ENCODE measurements around the gene ARHGEF26.

ARHGEF26 gene

DNA sequence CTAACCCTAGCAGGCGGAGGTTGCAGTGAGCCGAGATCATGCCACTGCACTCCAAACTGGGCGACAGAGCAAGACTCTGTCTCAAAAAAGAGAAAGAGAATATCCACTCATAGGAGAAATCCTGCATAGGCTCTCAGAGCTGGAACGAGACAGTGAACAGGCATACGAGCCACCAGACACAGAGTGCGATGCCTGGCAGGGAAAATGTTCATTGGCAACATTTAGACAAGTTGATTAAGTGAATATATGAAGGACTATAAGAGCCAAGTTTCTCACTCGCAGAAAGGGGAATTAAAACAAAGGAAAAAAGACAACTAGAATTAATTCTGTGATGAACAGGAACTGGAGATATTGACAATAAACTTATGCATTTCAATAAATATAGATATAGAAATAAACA lies 27.1 kb upstream of the ARHGEF26 start:
- no peak overlapping the region for H3K4me3 ChIP-seq (ENCODE audit: insufficient read depth, low read depth, low read length)
- H3K27me3 ChIP-seq (ENCODE audit: control insufficient read depth, insufficient read depth, low read length, poor library complexity, severe bottlenecking) = no peaks in the 10 kb centered on the region
- no peaks in the 10 kb centered on the region for H3K9me3 ChIP-seq (ENCODE audit: control insufficient read depth, low read length)
- H3K27ac ChIP-seq (ENCODE audit: insufficient read depth, low read depth, low read length, poor library complexity, severe bottlenecking) = no peak overlapping the region
- no peaks in the 10 kb centered on the region for H3K4me1 ChIP-seq (ENCODE audit: control insufficient read depth, insufficient read depth, low read length)
- WGBS, 2 experiments = 91 to 94% methylated on average over 7 of the region's 7 CpGs
- H3K36me3 ChIP-seq (ENCODE audit: control insufficient read depth, insufficient read depth, low read length) = no peaks in the 10 kb centered on the region

DNA sequence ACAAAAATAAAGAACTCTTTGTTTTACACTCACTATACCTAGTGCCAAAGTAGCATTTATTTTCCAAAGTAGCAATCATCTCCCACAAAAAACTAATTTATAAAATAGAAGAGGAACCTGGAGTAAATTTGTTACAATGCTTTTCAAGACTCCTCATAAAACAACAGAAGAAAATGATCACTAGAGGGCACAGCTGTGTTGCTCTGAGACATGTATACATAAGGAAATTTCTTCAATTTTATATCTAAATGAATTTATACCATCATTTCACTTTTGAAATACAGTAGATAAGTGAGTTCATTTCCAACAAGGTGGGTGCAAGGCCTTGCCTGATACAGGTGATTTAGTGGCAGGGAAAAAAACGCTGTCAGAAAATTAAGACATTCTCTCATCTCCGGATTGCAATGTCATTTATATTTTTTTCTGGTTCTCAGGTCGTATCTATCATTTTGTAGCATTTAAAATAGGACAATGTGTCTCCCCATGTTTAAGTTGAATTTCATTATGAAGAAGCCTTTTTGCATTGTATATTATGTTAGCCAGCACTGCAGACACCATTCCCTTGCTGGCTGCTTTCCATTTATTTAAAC lies 25.3 kb upstream of the ARHGEF26 start:
- Histone ChIP-seq H3K27ac (ENCODE audit: insufficient read depth, low read depth, low read length, poor library complexity, severe bottlenecking) (no peak overlapping the region), H3K9me3 (ENCODE audit: control insufficient read depth, low read length) (no peaks in the 10 kb centered on the region), H3K36me3 (ENCODE audit: control insufficient read depth, insufficient read depth, low read length) (no peaks in the 10 kb centered on the region), H3K4me3 (ENCODE audit: insufficient read depth, low read depth, low read length) (no peak overlapping the region), H3K27me3 (ENCODE audit: control insufficient read depth, insufficient read depth, low read length, poor library complexity, severe bottlenecking) (no peaks in the 10 kb centered on the region), H3K4me1 (ENCODE audit: control insufficient read depth, insufficient read depth, low read length) (no peaks in the 10 kb centered on the region)
- WGBS, 2 experiments = 94 to 96% methylated on average over 2 to 3 of the region's 3 CpGs

DNA sequence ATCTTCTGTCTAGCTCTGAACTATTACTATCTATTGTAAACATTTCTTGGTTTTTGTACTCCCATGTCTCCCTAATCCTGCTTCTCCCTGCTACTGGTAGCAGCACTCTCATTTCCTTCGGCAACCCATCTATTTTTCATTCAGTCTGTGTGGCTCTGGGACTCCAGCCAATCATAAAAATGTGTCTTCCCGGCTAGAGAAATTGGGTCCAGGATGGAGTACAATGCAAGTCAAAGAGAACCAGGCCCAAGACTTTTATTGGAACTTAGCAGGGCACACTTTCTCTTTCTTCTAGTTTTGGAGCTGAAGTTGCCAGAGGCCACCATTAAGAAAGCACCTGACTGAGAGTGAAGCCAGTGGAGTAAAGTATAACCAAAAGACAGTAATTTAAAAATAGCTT lies 22.8 kb upstream of the ARHGEF26 start:
- no peak overlapping the region for H3K27ac ChIP-seq (ENCODE audit: insufficient read depth, low read depth, low read length, poor library complexity, severe bottlenecking)
- no peaks in the 10 kb centered on the region for H3K27me3 ChIP-seq (ENCODE audit: control insufficient read depth, insufficient read depth, low read length, poor library complexity, severe bottlenecking)
- H3K9me3 ChIP-seq (ENCODE audit: control insufficient read depth, low read length) = no peaks in the 10 kb centered on the region
- H3K36me3 ChIP-seq (ENCODE audit: control insufficient read depth, insufficient read depth, low read length) = no peaks in the 10 kb centered on the region
- WGBS, 2 experiments = 91 to 98% methylated on average over 2 of the region's 2 CpGs
- no peak overlapping the region for H3K4me3 ChIP-seq (ENCODE audit: insufficient read depth, low read depth, low read length)
- H3K4me1 ChIP-seq (ENCODE audit: control insufficient read depth, insufficient read depth, low read length) = no peaks in the 10 kb centered on the region

DNA sequence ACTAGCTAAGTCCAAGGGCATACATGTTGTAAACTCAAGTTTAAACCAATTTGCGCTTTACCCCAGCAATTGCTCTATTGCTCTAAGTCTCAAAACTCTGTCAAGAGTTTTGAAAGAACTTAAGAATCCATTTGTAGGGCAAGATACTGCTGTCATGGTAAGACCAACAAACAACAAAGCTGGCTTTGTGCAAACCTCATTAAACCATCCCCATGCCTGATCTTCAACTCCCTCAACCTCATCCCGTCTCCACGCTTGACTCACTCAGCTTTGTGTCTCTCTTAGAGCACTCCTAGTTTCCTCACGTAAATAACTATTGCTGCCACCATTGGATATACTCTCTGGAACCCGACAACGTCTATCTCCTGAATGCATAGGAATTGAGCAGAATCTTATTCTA lies 20.6 kb upstream of the ARHGEF26 start:
- Histone ChIP-seq H3K4me1 (ENCODE audit: control insufficient read depth, insufficient read depth, low read length) (no peaks in the 10 kb centered on the region), H3K36me3 (ENCODE audit: control insufficient read depth, insufficient read depth, low read length) (no peaks in the 10 kb centered on the region), H3K9me3 (ENCODE audit: control insufficient read depth, low read length) (no peaks in the 10 kb centered on the region), H3K27me3 (ENCODE audit: control insufficient read depth, insufficient read depth, low read length, poor library complexity, severe bottlenecking) (no peaks in the 10 kb centered on the region), H3K27ac (ENCODE audit: insufficient read depth, low read depth, low read length, poor library complexity, severe bottlenecking) (no peak overlapping the region), H3K4me3 (ENCODE audit: insufficient read depth, low read depth, low read length) (no peak overlapping the region)
- 89 to 90% methylated on average over 6 of the region's 6 CpGs for WGBS, 2 experiments

DNA sequence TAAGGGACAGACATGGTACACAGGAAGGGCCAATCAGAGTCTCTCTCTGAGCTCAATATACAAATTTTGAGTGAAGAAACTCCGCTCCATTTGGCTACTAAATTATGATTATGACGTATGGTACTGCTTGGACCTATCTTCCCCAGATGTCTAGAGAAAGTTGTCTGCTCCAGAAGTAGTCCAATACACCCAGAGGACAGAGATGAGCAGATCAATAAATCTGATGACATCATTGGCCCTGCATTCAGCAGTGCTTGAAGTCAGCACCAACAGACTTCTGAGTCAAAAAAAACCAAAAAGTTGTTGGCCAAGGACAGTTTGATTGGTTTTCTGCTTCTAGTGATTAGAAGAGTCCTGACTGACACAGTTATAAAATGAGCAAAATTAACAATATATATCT lies 19.9 kb upstream of the ARHGEF26 start:
- Histone ChIP-seq H3K36me3 (ENCODE audit: control insufficient read depth, insufficient read depth, low read length) (no peaks in the 10 kb centered on the region), H3K4me3 (ENCODE audit: insufficient read depth, low read depth, low read length) (no peak overlapping the region), H3K9me3 (ENCODE audit: control insufficient read depth, low read length) (no peaks in the 10 kb centered on the region), H3K27me3 (ENCODE audit: control insufficient read depth, insufficient read depth, low read length, poor library complexity, severe bottlenecking) (no peaks in the 10 kb centered on the region), H3K27ac (ENCODE audit: insufficient read depth, low read depth, low read length, poor library complexity, severe bottlenecking) (no peak overlapping the region), H3K4me1 (ENCODE audit: control insufficient read depth, insufficient read depth, low read length) (no peaks in the 10 kb centered on the region)
- 97 to 100% methylated on average over 2 of the region's 2 CpGs for WGBS, 2 experiments

DNA sequence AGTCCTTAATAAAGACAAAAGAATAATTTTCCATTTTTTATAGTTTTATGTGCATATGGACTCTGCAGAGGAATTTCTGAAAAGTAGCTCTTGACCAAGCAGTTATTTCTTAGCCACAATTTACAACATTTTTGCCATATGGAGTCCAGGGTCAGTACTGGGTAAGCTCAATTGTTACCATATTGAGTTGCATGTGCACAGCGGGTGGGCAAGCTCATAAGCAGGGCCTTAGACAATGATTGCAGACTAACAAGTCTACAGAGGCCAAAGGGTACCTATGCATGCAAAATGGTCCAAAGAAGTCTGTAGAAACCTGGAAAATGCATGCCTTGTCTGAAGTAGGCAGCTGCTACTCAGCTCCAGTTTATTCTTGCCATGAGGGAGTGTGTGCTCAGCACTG lies 19.0 kb upstream of the ARHGEF26 start:
- no peaks in the 10 kb centered on the region for H3K4me1 ChIP-seq (ENCODE audit: control insufficient read depth, insufficient read depth, low read length)
- H3K27ac ChIP-seq (ENCODE audit: insufficient read depth, low read depth, low read length, poor library complexity, severe bottlenecking) = no peak overlapping the region
- no peaks in the 10 kb centered on the region for H3K27me3 ChIP-seq (ENCODE audit: control insufficient read depth, insufficient read depth, low read length, poor library complexity, severe bottlenecking)
- no peaks in the 10 kb centered on the region for H3K36me3 ChIP-seq (ENCODE audit: control insufficient read depth, insufficient read depth, low read length)
- 91 to 94% methylated on average over 1 of the region's 1 CpG for WGBS, 2 experiments
- H3K4me3 ChIP-seq (ENCODE audit: insufficient read depth, low read depth, low read length) = no peak overlapping the region
- H3K9me3 ChIP-seq (ENCODE audit: control insufficient read depth, low read length) = no peaks in the 10 kb centered on the region

DNA sequence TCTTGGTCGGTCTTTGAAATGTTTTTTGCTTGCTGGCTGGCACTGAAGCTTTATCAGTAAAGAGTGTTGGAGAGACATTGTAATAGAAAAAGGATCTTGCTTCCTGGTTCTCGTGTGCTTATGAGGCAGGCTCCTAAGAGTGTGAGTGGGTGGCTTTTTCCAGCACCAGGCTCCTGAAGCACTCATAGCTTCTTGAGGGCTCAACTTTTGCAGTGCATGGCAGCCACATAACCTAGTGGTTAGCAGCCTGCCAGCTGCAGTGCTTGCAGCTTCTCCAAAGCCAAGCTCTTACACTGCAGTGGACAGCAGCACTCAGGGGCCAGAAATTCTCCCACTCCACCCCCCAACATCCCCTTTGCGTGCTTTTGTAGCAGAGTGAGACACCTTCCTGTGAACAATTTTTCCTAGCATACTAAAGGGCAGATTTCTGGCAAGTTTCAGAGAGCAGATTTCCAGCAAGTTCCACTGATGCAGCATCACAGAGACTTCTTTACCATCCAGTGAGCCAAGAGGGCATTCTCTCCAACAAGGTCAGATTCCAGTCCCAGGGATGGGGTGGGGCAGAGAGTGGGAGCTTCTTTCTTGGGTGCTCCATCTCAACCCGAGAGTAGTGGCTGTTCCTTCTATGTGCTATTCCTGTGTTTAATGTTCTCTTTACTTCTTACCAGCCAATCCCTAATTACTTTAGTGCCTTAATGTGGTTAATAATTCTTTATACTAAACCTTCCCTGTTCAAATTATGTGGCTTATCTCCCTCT lies 15.8 kb upstream of the ARHGEF26 start:
- no peaks in the 10 kb centered on the region for H3K36me3 ChIP-seq (ENCODE audit: control insufficient read depth, insufficient read depth, low read length)
- H3K27ac ChIP-seq (ENCODE audit: insufficient read depth, low read depth, low read length, poor library complexity, severe bottlenecking) = peak overlapping the region; percentile 13
- no peaks in the 10 kb centered on the region for H3K4me1 ChIP-seq (ENCODE audit: control insufficient read depth, insufficient read depth, low read length)
- no peaks in the 10 kb centered on the region for H3K27me3 ChIP-seq (ENCODE audit: control insufficient read depth, insufficient read depth, low read length, poor library complexity, severe bottlenecking)
- H3K9me3 ChIP-seq (ENCODE audit: control insufficient read depth, low read length) = no peaks in the 10 kb centered on the region
- no peak overlapping the region for H3K4me3 ChIP-seq (ENCODE audit: insufficient read depth, low read depth, low read length)
- WGBS, 2 experiments = 92 to 93% methylated on average over 3 to 4 of the region's 4 CpGs

DNA sequence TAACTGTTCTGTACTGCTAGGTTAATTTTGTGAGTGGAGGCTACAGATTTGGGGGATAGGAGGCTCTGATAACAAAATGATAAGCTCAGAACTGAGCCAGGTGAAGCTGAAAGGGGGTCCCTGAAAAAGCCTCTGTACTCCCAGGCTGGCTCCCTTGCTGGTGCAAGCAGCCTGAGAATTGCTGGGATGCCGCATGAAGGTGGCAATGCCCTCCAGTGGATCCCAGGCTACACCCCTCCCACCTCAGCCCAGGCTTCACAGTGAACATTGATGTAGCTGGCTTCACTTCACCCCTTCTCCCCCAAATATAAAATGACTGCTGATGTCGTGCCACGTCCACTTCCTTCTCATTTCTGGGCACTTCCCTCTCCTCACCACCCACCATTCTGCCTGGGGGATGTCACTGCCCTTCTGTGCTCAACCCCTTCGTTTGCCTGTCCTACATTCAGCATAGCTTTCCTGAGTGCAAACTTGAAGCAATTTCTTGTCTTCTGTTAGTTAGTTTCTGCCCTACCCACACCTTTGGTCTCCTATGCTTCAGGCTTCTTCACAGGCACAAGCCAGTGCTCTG lies 9.7 kb upstream of the ARHGEF26 start:
- no peaks in the 10 kb centered on the region for H3K36me3 ChIP-seq (ENCODE audit: control insufficient read depth, insufficient read depth, low read length)
- no peak overlapping the region for H3K4me3 ChIP-seq (ENCODE audit: insufficient read depth, low read depth, low read length)
- 89 to 92% methylated on average over 4 of the region's 4 CpGs for WGBS, 2 experiments
- no peak overlapping the region for H3K27ac ChIP-seq (ENCODE audit: insufficient read depth, low read depth, low read length, poor library complexity, severe bottlenecking)
- H3K4me1 ChIP-seq (ENCODE audit: control insufficient read depth, insufficient read depth, low read length) = peaks cover 20% of the 10 kb centered on the region
- no peaks in the 10 kb centered on the region for H3K9me3 ChIP-seq (ENCODE audit: control insufficient read depth, low read length)
- no peaks in the 10 kb centered on the region for H3K27me3 ChIP-seq (ENCODE audit: control insufficient read depth, insufficient read depth, low read length, poor library complexity, severe bottlenecking)

DNA sequence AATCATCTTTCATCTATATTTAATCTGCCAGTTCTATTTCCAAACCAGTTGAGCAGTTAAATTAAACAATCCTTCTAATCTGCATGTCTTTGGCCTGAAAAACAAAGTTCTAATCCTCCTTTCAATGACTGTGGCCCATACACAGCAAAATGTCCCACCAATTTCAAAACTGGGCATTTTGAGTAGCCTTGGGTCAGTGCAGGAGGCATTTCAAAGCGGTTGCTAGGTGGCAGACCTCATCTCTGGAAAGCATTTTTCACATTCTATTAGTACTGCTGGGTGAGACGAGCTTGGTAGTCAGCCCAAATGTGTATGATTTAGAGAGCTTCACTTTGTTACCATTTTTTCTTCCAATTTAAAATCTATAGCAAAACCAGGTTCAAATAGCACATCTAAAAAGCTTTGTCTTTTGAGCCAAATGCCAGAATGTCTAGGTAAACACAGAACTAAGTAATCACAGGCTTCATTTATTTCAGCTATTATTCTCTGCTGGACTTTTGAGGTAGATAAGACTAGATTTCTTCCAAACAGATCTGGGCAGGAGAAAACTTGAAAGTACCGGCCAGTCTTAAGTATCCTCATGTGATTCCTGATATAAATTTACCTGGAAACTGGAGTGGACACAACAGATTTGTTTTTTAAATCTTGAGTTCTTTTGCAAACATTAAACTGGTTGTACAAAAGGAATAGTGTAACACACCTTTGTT lies 8.9 kb upstream of the ARHGEF26 start:
- no peaks in the 10 kb centered on the region for H3K36me3 ChIP-seq (ENCODE audit: control insufficient read depth, insufficient read depth, low read length)
- 75 to 85% methylated on average over 3 of the region's 3 CpGs for WGBS, 2 experiments

DNA sequence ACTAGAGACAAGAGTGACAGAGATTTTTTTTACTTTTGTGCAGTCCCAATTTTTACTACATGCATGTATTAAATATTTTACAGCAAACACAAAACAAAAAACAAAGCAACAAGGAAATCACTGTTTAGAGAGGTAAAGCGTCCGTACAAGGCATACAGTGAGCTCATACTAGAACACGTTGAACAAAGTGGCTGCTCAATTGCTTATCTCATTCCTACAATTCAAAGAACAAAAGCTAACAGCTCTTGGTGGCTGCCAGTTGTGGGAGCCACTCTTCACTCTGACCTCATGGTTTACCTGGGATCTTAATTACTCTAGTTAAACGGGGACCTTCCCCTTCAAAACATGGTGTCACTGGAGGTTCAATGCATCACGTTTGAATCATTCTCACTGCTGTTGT lies 7.6 kb upstream of the ARHGEF26 start:
- Histone ChIP-seq H3K27ac (ENCODE audit: insufficient read depth, low read depth, low read length, poor library complexity, severe bottlenecking) (no peak overlapping the region), H3K4me3 (ENCODE audit: insufficient read depth, low read depth, low read length) (no peak overlapping the region), H3K36me3 (ENCODE audit: control insufficient read depth, insufficient read depth, low read length) (no peaks in the 10 kb centered on the region), H3K27me3 (ENCODE audit: control insufficient read depth, insufficient read depth, low read length, poor library complexity, severe bottlenecking) (no peaks in the 10 kb centered on the region), H3K4me1 (ENCODE audit: control insufficient read depth, insufficient read depth, low read length) (peaks cover 20% of the 10 kb centered on the region), H3K9me3 (ENCODE audit: control insufficient read depth, low read length) (no peaks in the 10 kb centered on the region)
- WGBS, 2 experiments = 79 to 86% methylated on average over 5 of the region's 5 CpGs

More for the DNA sequence above, 8.9 kb upstream of the ARHGEF26 start:
- Histone ChIP-seq H3K27ac (ENCODE audit: insufficient read depth, low read depth, low read length, poor library complexity, severe bottlenecking) (no peak overlapping the region), H3K4me1 (ENCODE audit: control insufficient read depth, insufficient read depth, low read length) (peaks cover 20% of the 10 kb centered on the region), H3K27me3 (ENCODE audit: control insufficient read depth, insufficient read depth, low read length, poor library complexity, severe bottlenecking) (no peaks in the 10 kb centered on the region), H3K9me3 (ENCODE audit: control insufficient read depth, low read length) (no peaks in the 10 kb centered on the region), H3K4me3 (ENCODE audit: insufficient read depth, low read depth, low read length) (no peak overlapping the region)
